IPS DF 19.7 (cell line): ENCODE data around the gene CAMK2N2.

Experiments
- DNase-seq: peaks from one replicate; pipeline ENCODE4 v3.0.0-alpha.2; 2013; ENCODE audit warnings: low read depth, low spot score

Gene CAMK2N2

DNA sequence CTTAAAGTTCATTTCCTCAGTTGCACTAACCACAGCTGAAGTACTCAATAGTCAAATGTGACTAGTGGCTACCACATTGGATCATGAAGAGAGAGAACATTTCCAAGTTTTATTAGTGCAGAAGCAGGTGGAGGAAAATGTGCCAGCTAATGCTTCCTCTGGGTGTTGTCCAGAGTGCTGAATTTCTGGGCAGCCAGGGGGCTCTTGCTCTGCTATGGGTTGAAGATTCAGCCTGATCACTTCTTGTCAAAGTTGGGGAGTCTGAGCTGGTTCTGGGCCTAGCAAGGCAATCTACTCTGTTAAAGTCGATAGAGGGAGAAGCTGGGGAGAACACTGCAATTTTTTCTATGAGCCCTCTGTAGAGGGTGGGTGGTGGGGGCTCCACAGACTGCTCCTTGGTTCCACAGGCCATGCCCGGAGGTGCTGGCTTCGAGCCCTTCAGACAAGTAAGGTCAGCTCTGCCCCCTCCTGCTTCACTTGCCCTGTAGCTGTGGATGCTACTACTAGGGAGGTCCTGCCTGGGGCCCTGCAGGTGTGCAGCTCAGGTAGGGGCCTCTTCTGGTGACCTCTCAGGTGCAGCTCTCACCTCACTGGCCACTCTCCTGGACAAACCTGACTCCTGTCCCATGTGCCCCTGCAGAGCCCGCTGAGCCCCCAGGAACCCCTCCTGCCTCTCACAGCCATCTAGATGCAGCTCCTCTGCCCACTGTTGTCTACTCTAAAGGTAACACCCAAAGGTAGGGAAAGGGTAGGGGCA, 20.8 kb downstream of the CAMK2N2 start:
- no peak for DNase-seq

DNA sequence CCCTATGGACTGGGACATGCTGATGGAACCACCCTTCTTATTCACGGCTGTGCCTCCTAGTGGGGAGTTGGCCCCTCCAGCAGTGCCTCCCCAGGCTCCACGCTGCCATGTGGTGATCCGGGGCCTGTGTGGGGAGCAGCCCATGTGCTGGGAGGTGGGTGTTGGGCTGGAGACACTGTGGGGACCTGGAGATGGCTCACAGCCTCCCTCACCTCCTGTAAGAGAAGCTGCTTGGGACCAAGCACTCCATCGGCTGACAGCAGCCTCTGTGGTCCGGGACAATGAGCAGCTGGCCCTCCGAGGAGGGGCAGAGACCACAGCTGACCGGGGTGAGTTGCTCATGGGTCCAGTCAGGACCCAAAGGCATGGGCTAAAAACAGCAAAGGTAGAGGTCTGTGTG, 21.6 kb downstream of the CAMK2N2 start:
- DNase-seq: no peak

DNA sequence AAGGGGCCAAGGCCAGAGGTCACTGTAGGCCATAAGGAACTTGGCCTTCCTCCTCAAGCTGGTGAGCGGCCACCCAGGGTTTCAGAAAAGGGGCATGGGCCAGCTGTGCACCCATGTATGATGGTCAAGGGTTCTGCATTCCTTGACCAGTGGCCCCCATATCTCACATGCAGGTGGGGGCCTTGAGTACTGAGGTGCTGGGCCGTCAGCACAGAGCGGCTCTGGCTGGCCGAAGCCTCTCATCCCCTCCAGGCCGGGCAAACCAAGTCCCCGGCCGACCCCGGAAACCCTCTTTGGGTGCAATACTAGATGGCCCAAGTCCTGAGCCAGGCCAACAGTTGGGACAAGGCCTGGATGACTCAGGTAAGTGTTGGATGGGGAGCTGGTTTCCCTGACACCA, 22.1 kb downstream of the CAMK2N2 start:
- DNase-seq: no peak

DNA sequence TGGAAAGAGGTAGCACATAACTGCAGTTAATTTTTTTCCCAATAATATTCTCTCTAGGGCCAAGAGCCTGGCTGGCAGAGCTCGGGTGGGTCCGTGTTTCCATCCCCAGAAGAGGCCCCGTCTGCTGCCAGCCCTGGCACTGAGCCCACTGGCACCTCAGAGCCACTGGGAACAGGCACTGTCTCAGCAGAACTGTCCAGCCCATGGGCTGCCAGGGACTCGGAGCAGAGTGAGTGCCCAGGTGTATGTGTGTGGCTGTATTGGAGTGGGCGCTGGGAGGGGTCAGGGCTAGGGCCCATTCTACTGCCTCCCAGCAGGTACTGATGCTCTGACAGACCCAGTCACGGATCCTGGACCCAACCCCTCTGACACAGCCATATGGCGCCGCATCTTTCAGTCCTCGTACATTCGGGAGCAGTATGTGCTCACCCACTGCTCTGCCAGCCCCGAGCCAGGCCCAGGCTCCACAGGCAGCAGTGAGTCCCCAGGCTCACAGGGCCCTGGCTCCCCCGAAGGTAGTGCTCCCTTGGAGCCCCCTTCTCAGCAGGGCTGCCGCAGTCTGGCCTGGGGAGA, 23.0 kb downstream of the CAMK2N2 start:
- DNase-seq: no peak

GRCh38 chr3:184237807-184238206, 23.5 kb downstream of the CAMK2N2 start:
- DNase-seq: no peak

GRCh38 chr3:184237211-184237610, 24.1 kb downstream of the CAMK2N2 start:
- no peak for DNase-seq

DNA sequence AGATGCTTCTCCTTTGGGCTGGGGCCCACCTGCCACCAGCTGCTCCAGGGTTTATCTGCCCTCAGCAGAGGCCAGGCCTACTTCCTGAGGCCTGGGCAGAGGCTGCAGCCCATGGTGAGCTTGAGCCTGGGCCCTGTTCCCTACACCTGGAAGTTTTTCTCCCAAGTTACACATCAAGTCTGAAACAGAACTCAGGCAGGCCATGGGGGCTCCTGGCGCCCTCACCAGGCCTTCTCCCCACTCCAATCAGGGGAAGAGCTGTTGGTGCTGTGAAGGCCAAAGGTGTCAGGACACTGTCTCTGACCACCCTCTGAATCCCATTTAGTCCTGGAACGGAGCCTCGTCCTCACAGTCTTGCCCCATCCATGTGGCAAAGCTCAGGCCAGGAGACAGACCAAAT, 24.7 kb downstream of the CAMK2N2 start:
- no peak for DNase-seq

DNA sequence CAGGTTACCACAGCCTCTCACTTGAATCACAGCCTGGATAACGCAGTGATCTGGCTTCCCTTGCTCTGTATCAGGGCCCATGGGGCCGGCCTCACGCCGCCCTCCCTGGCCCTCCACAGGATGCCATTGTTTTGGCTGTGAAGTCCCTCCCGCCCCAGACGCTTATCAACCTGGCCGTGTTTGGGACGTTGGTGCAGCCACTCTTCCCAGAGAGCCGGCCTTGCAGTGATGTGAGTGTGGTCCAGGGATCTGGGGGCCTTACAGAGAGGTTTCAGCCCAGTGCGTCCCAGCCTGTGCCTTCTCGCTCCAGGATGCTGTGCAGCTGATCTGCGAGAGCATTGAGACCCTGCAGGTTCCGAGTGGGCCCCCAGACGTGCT, 25.3 kb downstream of the CAMK2N2 start:
- no peak for DNase-seq

DNA sequence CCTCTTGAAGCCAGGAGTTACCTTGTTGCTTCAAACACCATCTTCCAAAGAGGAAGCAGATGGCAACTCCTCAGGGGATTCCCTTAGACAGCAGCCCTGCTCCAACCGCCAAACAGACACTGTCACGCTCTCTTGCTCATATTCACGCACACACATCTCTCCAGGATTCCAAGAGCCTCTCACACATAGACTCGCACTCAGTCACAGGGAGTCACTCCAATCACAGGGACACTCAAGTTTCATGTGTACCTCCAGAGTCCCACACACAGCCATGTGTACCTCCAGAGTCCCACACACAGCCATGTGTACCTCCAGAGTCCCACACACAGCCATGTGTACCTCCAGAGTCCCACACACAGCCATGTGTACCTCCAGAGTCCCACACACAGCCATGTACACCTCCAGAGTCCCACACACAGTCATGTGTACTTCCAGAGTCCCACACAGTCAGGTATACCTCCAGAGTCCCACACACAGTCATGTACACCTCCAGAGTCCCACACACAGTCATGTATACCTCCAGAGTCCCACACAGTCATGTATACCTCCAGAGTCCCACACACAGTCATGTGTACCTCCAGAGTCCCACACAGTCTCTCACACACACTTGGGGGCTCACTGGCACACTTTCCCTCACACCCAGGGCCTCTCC, 25.8 kb downstream of the CAMK2N2 start:
- no peak for DNase-seq

DNA sequence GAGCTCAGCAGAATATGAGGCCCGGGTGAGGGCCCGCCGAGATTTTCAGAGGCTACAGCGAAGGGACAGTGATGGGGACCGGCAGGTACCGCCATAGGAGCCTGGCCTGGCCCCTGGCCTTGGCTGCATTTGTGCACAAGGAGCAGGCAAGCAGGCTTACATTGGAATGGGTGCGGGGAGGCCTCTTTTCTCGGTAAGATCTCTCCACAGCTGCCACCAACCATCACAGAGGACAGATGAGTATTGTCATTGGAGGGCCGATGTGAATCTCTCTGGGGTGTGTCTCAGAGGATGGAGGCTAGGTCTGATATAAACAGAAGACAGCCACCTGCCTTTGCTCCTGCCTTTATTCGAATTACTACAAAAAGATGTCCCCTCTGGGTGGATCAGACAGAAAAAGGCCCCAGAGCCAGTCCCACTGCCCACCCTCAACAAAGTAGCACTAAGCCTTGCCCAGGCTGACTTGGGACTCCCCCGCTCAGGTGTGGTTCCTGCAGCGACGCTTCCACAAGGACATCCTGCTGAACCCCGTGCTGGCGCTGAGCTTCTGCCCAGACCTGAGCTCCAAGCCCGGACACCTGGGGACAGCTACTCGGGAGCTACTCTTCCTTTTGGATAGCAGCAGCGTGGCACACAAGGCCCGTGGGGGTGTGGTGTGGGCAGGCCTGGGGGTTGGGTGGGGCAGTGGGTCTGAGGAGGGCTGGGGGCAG, 26.5 kb downstream of the CAMK2N2 start:
- no peak for DNase-seq

DNA sequence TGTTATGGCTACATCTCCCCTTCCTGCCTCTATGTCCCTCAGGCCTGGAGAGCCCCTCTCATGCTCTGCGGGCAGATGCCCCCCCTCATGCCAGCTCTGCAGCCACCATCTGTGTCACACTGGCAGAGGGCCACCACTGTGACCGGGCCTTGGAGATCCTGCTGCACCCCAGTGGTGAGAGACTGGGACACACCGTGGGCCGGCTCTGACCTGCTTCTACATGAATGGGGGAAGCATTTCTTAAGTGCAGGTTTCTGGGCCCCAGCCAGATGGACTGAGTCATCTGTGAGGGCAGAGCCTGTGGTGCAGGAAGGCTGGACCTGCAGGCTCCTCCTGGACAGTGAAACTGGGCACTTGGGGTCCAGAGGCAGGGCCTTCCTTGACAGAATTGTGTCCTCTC, 27.1 kb downstream of the CAMK2N2 start:
- no peak for DNase-seq

DNA sequence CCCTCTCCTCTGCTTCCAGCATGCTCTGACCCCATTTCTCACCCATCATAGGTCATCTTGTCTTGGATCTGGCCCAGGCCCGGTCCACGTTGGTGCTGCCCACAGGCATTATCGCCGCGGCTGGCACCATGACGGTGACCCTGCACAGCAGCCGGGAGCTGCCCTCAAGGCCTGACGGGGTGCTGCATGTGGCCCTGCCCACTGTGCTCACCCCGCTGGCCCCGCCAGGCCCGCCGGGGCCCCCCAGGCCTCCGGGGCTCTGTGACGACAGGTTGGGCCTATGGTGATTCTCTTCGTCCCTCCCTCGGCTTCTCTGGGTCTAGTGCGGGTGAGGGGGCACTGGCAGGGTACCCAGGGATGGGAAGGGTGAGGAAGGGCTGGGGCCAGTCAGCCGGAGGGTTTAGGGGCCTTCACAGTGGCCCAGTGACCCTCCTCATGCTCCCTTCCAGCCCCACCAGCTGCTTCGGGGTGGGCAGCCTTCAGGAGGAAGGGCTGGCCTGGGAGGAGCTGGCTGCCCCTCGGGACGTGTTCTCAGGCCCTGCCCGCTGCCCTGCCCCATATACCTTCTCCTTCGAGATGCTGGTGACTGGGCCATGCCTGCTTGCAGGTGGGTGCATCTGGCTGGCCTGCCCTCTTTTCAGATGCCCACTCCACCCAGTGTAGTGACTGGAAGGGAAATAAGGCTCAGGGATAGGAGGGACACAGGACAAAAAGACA, 28.1 kb downstream of the CAMK2N2 start:
- DNase-seq: no peak

DNA sequence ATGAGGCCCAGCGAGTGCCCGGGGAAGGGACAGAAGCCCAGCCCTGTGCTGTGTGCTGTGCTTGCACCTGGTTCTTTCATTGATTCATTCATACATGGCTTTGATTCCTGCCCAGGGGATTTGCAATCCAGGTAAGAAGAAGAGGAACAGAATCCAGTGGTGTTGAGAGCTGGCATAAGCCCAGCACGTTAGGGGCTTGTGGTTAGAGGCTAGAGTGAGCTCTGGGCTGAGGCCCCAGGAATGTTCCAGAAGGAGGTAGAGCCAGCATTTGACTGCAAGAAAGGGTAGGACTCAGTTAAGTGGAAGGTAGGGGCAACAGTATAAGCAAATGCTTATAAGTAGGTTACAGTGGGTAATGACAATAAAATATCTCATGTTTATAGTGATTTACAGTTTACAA, 29.7 kb downstream of the CAMK2N2 start:
- DNase-seq: no peak

- no peak for DNase-seq
Measured at GRCh38 chr3:184230603-184231528, 30.5 kb downstream of the CAMK2N2 start.

DNA sequence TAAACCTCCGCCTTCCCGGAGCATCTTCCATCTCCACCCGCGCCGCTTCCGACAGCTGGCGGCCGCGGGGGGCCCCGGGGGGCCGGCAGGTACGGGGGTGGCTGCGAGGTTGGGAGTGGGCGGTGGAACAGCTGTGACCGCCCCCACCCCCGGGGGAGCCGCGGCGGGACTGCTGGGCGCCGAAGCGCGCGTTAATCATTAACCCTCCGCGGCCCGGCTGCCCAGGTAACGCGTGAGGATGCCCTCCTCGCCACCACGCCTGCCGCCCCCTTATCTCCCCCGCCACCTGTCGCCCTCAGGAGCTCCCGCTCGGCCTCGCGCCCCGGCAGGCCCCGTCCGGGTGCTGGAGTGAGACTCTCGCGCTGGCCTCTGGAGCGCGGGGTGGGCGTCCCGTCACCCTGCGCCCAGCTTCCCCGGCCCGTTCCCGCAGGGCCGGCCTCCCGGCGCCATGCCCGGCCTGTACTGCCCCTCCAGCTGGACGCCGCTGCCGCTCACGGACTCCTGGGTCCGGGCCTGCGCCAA, 31.2 kb downstream of the CAMK2N2 start:
- no peak for DNase-seq

- no peak for DNase-seq
Measured at GRCh38 chr3:184229394-184230080, 31.8 kb downstream of the CAMK2N2 start, which contains the start of gene VWA5B2. TSS of gene VWA5B2 (plus strand) at chr3:184229585. CDS start at chr3:184230529, 944 bp downstream.

- no peak for DNase-seq
Measured at GRCh38 chr3:184228376-184229137, 32.8 kb downstream of the CAMK2N2 start.

GRCh38 chr3:184227481-184227935, 33.8 kb downstream of the CAMK2N2 start:
- DNase-seq: no peak

DNA sequence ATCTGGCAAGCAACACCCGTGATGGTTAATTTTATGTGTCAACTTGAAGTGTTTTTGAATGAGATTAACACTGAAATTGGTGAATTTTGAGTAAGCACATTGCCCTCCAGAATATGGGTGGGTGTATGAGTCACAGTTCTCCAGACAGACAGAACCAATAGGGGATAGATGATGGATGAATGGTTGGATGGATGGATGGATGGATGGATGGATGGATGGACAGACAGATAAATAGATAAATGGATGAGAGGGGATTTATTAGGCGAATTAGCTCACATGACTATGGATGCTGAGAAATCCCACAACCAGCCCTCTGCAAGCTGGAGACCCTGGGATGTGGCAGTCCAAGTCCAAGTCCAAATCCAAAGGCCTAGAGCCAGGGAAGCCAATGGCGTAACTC, 37.4 kb downstream of the CAMK2N2 start:
- no peak for DNase-seq
